Measurements from ENCODE around the gene MYO7A. TPM values are rescaled to one million over a fixed set of nuclear protein-coding genes. Genes with fewer than 3 reads are reported as not detected.

MYO7A gene
- total RNA-seq, 1 donor from 2014 or later: 0.96 TPM

- no peak for DNase-seq (ENCODE audit: low read depth)
Measured at GRCh38 chr11:77126156-77126775, 1.8 kb upstream of the MYO7A start.

GRCh38 chr11:77126861-77127234, 1.2 kb upstream of the MYO7A start:
- no peak for DNase-seq (ENCODE audit: low read depth)

- peak; percentile 69 for DNase-seq (ENCODE audit: low read depth)
Measured at GRCh38 chr11:77127235-77127911, 673 bp upstream of the MYO7A start.

GRCh38 chr11:77129069-77129841, 1.2 kb downstream of the MYO7A start:
- DNase-seq (ENCODE audit: low read depth): no peak

- peak; percentile 43 for DNase-seq (ENCODE audit: low read depth)
Measured at GRCh38 chr11:77129842-77130756, 2.1 kb downstream of the MYO7A start.

GRCh38 chr11:77130763-77131513, 2.9 kb downstream of the MYO7A start:
- DNase-seq (ENCODE audit: low read depth): no peak

GRCh38 chr11:77131560-77131959, 3.5 kb downstream of the MYO7A start:
- DNase-seq (ENCODE audit: low read depth): no peak

- no peak for DNase-seq (ENCODE audit: low read depth)
Measured at GRCh38 chr11:77135069-77135468, 7.0 kb downstream of the MYO7A start.

GRCh38 chr11:77136074-77136473, 8.0 kb downstream of the MYO7A start:
- DNase-seq (ENCODE audit: low read depth): no peak

- DNase-seq (ENCODE audit: low read depth): no peak
Measured at GRCh38 chr11:77136784-77137420, 8.9 kb downstream of the MYO7A start.

- DNase-seq (ENCODE audit: low read depth): no peak
Measured at GRCh38 chr11:77137421-77137820, 9.4 kb downstream of the MYO7A start.

GRCh38 chr11:77138106-77138649, 10.1 kb downstream of the MYO7A start:
- no peak for DNase-seq (ENCODE audit: low read depth)

GRCh38 chr11:77139201-77139600, 11.2 kb downstream of the MYO7A start:
- DNase-seq (ENCODE audit: low read depth): no peak

- peak; percentile 84 for DNase-seq (ENCODE audit: low read depth)
Measured at GRCh38 chr11:77140231-77140851, 12.3 kb downstream of the MYO7A start.

GRCh38 chr11:77141034-77141433, 13.0 kb downstream of the MYO7A start:
- DNase-seq (ENCODE audit: low read depth): no peak

GRCh38 chr11:77141475-77141874, 13.4 kb downstream of the MYO7A start:
- DNase-seq (ENCODE audit: low read depth): no peak

- no peak for DNase-seq (ENCODE audit: low read depth)
Measured at GRCh38 chr11:77142091-77142975, 14.3 kb downstream of the MYO7A start.

GRCh38 chr11:77143405-77144020, 15.5 kb downstream of the MYO7A start:
- DNase-seq (ENCODE audit: low read depth): no peak

All from myocyte (in vitro differentiated cells).